ENCODE data around the gene CLSTN2. TPM values are rescaled to one million over a fixed set of nuclear protein-coding genes. Genes with fewer than 3 reads are reported as not detected.

The CLSTN2 gene
- total and polyA plus RNA-seq, 2 of the 8 experiments (the other 6 are each of a cell fraction or from before 2014, with no cell fraction given) = 0.39 to 0.52 TPM

- Histone ChIP-seq H4K91ac (replicated peaks; ENCODE audit: insufficient read length, low read length) (no peak overlapping the region), H3K4me3 (ENCODE audit: extremely low read depth in 1 of 4, insufficient read depth in 2 of 4, low read depth in 3 of 4, low read length in 4 of 4) (no peak overlapping the region), H3K4me2 (ENCODE audit: insufficient read depth in 1 of 2, low read depth in 2 of 2, low read length in 2 of 2) (no peak overlapping the region), H3K27me3 (replicated peaks in 1 of 4; ENCODE audit: control insufficient read depth in 3 of 4, extremely low read depth in 1 of 4, insufficient read depth in 3 of 4, low read length in 3 of 4) (no peaks in the 10 kb centered on the region), H3K4me1 (replicated peaks in 1 of 4; ENCODE audit: control insufficient read depth in 3 of 4, insufficient read depth in 4 of 4, low read length in 3 of 4) (peaks cover 5 to 16% (median 15%) of the 10 kb centered on the region in 4 experiments), H3K36me3 (ENCODE audit: control insufficient read depth in 2 of 4, insufficient read depth in 4 of 4, low read length in 3 of 4) (no peaks in the 10 kb centered on the region), H2BK15ac (ENCODE audit: low read length) (no peak overlapping the region), H3K14ac (ENCODE audit: insufficient read length) (no peak overlapping the region), H2BK12ac (ENCODE audit: low read depth, low read length) (peak overlapping the region; percentile 92; the same call in 1 of the 2 replicates), H4K5ac (ENCODE audit: insufficient read length, low read depth, low read length) (no peak overlapping the region), H3K79me2 (ENCODE audit: control insufficient read depth in 1 of 2, insufficient read depth in 2 of 2, low read length in 2 of 2) (no peaks in the 10 kb centered on the region), H3K9ac (replicated peaks in 1 of 4; ENCODE audit: extremely low read depth in 1 of 4, low read depth in 3 of 4, low read length in 3 of 4) (no peak overlapping the region), H3K9me3 (ENCODE audit: insufficient read depth in 2 of 2, low read depth in 1 of 2, low read length in 1 of 2) (no peaks in the 10 kb centered on the region), H3K4ac (replicated peaks; ENCODE audit: insufficient read length, low read depth, low read length) (no peak overlapping the region), H4K20me1 (replicated peaks in 1 of 2; ENCODE audit: control insufficient read depth in 1 of 2, insufficient read depth in 2 of 2, low read length in 2 of 2) (no peaks in the 10 kb centered on the region), H3K23ac (ENCODE audit: insufficient read length) (no peak overlapping the region), H3K27ac (ENCODE audit: low read depth, low read length) (no peak overlapping the region), H3K18ac (ENCODE audit: extremely low read depth, low read length) (no peak overlapping the region), H2BK20ac (ENCODE audit: low read length) (peak overlapping the region; percentile 37), H2BK5ac (ENCODE audit: low read depth, low read length) (no peak overlapping the region), H2BK120ac (replicated peaks; ENCODE audit: low read depth, low read length) (no peak overlapping the region), H2AFZ (ENCODE audit: low read length) (no peak overlapping the region), H3K56ac (replicated peaks; ENCODE audit: insufficient read length, low read depth, low read length) (no peak overlapping the region), H2AK5ac (ENCODE audit: low read depth, low read length) (0 out of 2 replicates have a peak overlapping the region, but pooled peaks have one; percentile 13), H3K23me2 (ENCODE audit: low read depth, low read length) (no peaks in the 10 kb centered on the region), H4K8ac (ENCODE audit: extremely low read depth, insufficient read depth, low read length) (no peak overlapping the region), H3K79me1 (ENCODE audit: low read depth, low read length) (no peaks in the 10 kb centered on the region)
- FAIRE-seq = no peak
- DNase-seq (ENCODE audit: low read depth in 1 of 2, low spot score in 2 of 2) = no peak
- 86% methylated on average over 5 of the region's 5 CpGs; no CpG with 5 or more reads in 1 of the 2 experiments for WGBS, 2 experiments (ENCODE audit: extremely low coverage in 1 of 2, insufficient coverage in 1 of 2, insufficient read length in 1 of 2, insufficient replicate concordance in 2 of 2, low coverage in 1 of 2, low lambda C conversion rate in 2 of 2, missing lambda C conversion rate in 1 of 2)
- ChIA-PET POLR2A (ENCODE audit: partially characterized antibody) (interaction anchor here (1.0 kb wide), 1 partner anchor 539 kb away, joined by 3 read pairs; no protein-coding TSS in a partner anchor), CTCF (ENCODE audit: partially characterized antibody) (interaction anchor here (1.3 kb wide), 1 partner anchor 154 kb away, joined by 3 read pairs; no protein-coding TSS in a partner anchor)
- TF ChIP-seq, protein P1, sequence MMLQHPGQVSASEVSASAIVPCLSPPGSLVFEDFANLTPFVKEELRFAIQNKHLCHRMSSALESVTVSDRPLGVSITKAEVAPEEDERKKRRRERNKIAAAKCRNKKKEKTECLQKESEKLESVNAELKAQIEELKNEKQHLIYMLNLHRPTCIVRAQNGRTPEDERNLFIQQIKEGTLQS (IDR thresholded peaks at IDR 0.05; ENCODE audit: insufficient read depth, low read depth, low read length) = no peak
- TF ChIP-seq TAF1 (IDR thresholded peaks at IDR 0.05; ENCODE audit: low read depth, low read length) (no peak), KDM1A (IDR thresholded peaks at IDR 0.05; ENCODE audit: borderline replicate concordance, low read length) (no peak), ASH2L (IDR thresholded peaks at IDR 0.05; ENCODE audit: low read length) (no peak), RXRA (IDR thresholded peaks at IDR 0.05; ENCODE audit: insufficient read depth, low read depth, low read length) (no peak), BRCA1 (IDR thresholded peaks at IDR 0.05; ENCODE audit: low read depth, low read length) (no peak), CTCF (IDR thresholded peaks at IDR 0.05; ENCODE audit: control extremely low read depth in 1 of 3, insufficient read depth in 1 of 3, low read depth in 1 of 3, low read length in 3 of 3) (no peak), CBX5 (IDR thresholded peaks at IDR 0.05; ENCODE audit: low read depth, low read length) (no peak), USF2 (IDR thresholded peaks at IDR 0.05; ENCODE audit: low read length) (no peak)
Measured at GRCh38 chr3:140344601-140345205, 409.7 kb downstream of the CLSTN2 start.

All from H1 (cell line).